OCI-LY1 (cell line): ENCODE results near the gene RRAS.
"Not testable (repeated sequence)": the region's sequence is repeated elsewhere in the genome, so short reads cannot be mapped to it uniquely, and the experiment has no call there.

Experiments
- H2AFZ ChIP-seq: fragments of 200-600 bp; sonication (generic), shearing (Covaris generic); 2 replicates; pipeline ENCODE4 v1.6.0; 2014; ENCODE audit warnings: antibody characterized with exemption, mild to moderate bottlenecking, low read length
- H3F3A ChIP-seq: fragments of 200-600 bp; sonication (generic), shearing (Covaris generic); 2 replicates; pipeline ENCODE4 v1.6.0; 2014; ENCODE audit warnings: mild to moderate bottlenecking, antibody characterized with exemption, low read length, moderate library complexity; ENCODE audit not compliant: insufficient read depth
- H3K27ac ChIP-seq: fragments of 200-600 bp; sonication (generic); 2 replicates; pipeline ENCODE4 v1.5.1; 2014; ENCODE audit warnings: low read length, mixed run types, mild to moderate bottlenecking, low read depth; ENCODE audit not compliant: poor library complexity, severe bottlenecking
- H3K27me3 ChIP-seq: fragments of 200-600 bp; sonication (generic); 2 replicates; pipeline ENCODE4 v1.6.0; 2014; ENCODE audit warnings: antibody characterized with exemption, mild to moderate bottlenecking, low read length, moderate library complexity; ENCODE audit not compliant: insufficient read depth
- H3K36me3 ChIP-seq: fragments of 200-600 bp; sonication (generic); 2 replicates; pipeline ENCODE4 v1.6.1; 2014; ENCODE audit warnings: mild to moderate bottlenecking, antibody characterized with exemption, low read length, moderate library complexity, mixed read lengths; ENCODE audit not compliant: insufficient read depth
- H3K4me1 ChIP-seq: fragments of 200-600 bp; sonication (generic); 2 replicates; pipeline ENCODE4 v1.5.1; 2014; ENCODE audit warnings: mild to moderate bottlenecking, low read length, moderate library complexity; ENCODE audit not compliant: insufficient read depth, severe bottlenecking
- H3K4me2 ChIP-seq: fragments of 200-600 bp; sonication (generic), shearing (Covaris generic); 2 replicates; pipeline ENCODE4 v1.6.1; 2014; ENCODE audit warnings: low read length
- H3K4me3 ChIP-seq: fragments of 200-600 bp; sonication (generic); 2 replicates; pipeline ENCODE4 v1.5.1; 2014; ENCODE audit warnings: low read length, low read depth, mild to moderate bottlenecking, mixed read lengths; ENCODE audit not compliant: poor library complexity, severe bottlenecking
- H3K79me2 ChIP-seq: fragments of 200-600 bp; shearing (Covaris generic); 2 replicates; pipeline ENCODE4 v1.6.1; 2016; ENCODE audit warnings: mixed run types, low read length, mixed read lengths; ENCODE audit not compliant: insufficient read depth
- H3K9ac ChIP-seq: fragments of 200-600 bp; sonication (generic), shearing (Covaris generic); 2 replicates; pipeline ENCODE4 v1.6.1; 2014; ENCODE audit warnings: mild to moderate bottlenecking, low read length, mixed read lengths
- H3K9me2 ChIP-seq: fragments of 200-600 bp; sonication (generic), shearing (Covaris generic); 2 replicates; pipeline ENCODE4 v1.6.1; 2014; ENCODE audit warnings: low read depth, mild to moderate bottlenecking, low read length, mixed read lengths
- H3K9me3 ChIP-seq: fragments of 200-600 bp; shearing (Covaris generic); 2 replicates; pipeline ENCODE4 v1.6.1; 2014; ENCODE audit warnings: low read length, mixed read lengths
- H4K20me1 ChIP-seq: fragments of 200-600 bp; sonication (generic), shearing (Covaris generic); 2 replicates; pipeline ENCODE4 v1.6.0; 2016; ENCODE audit warnings: mild to moderate bottlenecking, low read length; ENCODE audit not compliant: insufficient read depth
- EZH2 ChIP-seq: fragments of 200-600 bp; sonication (generic), shearing (Covaris generic); IDR thresholded peaks from 2 replicates; pipeline ENCODE4 v1.8.0; 2017; ENCODE audit warnings: borderline replicate concordance, mixed run types, mild to moderate bottlenecking, antibody characterized with exemption, low read length, moderate library complexity, mixed read lengths
- TF ChIP-seq, protein P1 (sequence below): fragments of 200-600 bp; sonication (generic), shearing (Covaris generic); IDR thresholded peaks from 2 replicates; pipeline ENCODE4 v1.5.1; 2017; ENCODE audit warnings: mild to moderate bottlenecking, antibody characterized with exemption, low read length, moderate library complexity, mixed read lengths

The RRAS gene

DNA sequence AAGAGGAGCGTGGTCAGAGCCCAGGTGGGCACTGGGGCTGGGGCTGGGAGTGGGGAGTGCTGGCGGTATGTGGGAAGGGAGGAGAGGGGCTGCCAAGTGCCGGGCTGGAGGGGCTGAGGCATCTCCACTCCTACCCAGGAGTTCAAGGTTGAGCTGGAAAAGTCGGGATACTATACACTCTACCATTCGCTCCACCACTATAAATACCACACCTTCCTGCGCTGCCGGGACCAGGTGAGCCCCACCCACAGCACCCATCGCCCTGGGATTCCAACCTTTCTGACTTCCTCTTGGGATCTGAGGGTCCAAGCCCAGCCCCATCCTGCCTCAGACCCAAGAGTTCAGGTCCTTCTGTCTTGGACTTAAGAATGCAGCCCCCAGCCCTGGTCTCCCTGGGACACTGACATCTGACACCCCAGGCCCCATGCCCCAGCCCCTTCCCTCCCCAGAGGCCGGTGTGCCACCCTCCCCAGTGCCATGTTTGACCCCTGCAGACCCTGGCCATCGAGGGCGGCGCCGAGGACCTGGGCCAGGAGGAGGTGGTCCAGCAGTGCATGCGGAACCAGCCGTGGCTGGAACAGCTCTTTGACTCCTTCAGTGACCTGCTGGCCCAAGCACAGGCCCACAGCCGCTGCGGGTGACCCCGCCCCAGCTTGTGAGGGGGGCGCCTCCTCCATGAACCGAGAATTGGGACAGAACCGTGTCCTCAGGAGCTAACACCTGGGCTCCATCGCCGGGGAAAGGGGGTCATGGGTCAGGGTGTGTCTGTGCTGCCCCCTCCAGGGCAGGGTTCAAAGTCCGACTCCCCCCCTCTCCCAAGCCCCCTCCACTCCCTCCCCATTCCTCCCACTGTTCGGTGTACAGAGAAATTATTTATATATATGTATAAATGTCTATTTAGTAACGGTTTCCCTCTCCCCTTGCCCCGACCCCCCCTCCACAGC is 14.7 kb downstream of the RRAS start:
- Histone ChIP-seq H3K9me2 (no peaks in the 10 kb centered on the region), H3K36me3 (peaks cover 44% of the 10 kb centered on the region), H3K9ac (no peak overlapping the region), H3K79me2 (no peaks in the 10 kb centered on the region), H3K27ac (no peak overlapping the region), H3K4me3 (no peak overlapping the region), H3K4me2 (no peak overlapping the region), H3F3A (no peaks in the 10 kb centered on the region), H3K9me3 (no peaks in the 10 kb centered on the region), H3K4me1 (no peaks in the 10 kb centered on the region), H3K27me3 (no peaks in the 10 kb centered on the region), H2AFZ (no peak overlapping the region), H4K20me1 (no peaks in the 10 kb centered on the region)
- TF ChIP-seq EZH2: no peak
- TF ChIP-seq, protein P1, sequence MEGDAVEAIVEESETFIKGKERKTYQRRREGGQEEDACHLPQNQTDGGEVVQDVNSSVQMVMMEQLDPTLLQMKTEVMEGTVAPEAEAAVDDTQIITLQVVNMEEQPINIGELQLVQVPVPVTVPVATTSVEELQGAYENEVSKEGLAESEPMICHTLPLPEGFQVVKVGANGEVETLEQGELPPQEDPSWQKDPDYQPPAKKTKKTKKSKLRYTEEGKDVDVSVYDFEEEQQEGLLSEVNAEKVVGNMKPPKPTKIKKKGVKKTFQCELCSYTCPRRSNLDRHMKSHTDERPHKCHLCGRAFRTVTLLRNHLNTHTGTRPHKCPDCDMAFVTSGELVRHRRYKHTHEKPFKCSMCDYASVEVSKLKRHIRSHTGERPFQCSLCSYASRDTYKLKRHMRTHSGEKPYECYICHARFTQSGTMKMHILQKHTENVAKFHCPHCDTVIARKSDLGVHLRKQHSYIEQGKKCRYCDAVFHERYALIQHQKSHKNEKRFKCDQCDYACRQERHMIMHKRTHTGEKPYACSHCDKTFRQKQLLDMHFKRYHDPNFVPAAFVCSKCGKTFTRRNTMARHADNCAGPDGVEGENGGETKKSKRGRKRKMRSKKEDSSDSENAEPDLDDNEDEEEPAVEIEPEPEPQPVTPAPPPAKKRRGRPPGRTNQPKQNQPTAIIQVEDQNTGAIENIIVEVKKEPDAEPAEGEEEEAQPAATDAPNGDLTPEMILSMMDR: no peak

GRCh38 chr19:49617860-49618259 is 22.1 kb downstream of the RRAS start:
- peaks cover 69% of the 10 kb centered on the region for H3K36me3 ChIP-seq
- not testable (repeated sequence) for H3K4me3 ChIP-seq, H3K4me2 ChIP-seq, H3F3A ChIP-seq, H3K9me2 ChIP-seq, H3K9me3 ChIP-seq, H3K27me3 ChIP-seq, H3K27ac ChIP-seq, H4K20me1 ChIP-seq, H3K4me1 ChIP-seq, H2AFZ ChIP-seq, H3K9ac ChIP-seq, H3K79me2 ChIP-seq

- H3K4me3 ChIP-seq: no peak overlapping the region
- H3K4me2 ChIP-seq: no peak overlapping the region
- H3K9ac ChIP-seq: no peak overlapping the region
- no peaks in the 10 kb centered on the region for H3K79me2 ChIP-seq
- H2AFZ ChIP-seq: no peak overlapping the region
- H3F3A ChIP-seq: no peaks in the 10 kb centered on the region
- H4K20me1 ChIP-seq: no peaks in the 10 kb centered on the region
- no peaks in the 10 kb centered on the region for H3K4me1 ChIP-seq
- H3K27me3 ChIP-seq: no peaks in the 10 kb centered on the region
- no peaks in the 10 kb centered on the region for H3K9me2 ChIP-seq
- TF ChIP-seq, protein P1: no peak
- no peak for TF ChIP-seq EZH2
- H3K9me3 ChIP-seq: no peaks in the 10 kb centered on the region
- H3K36me3 ChIP-seq: peaks cover 65% of the 10 kb centered on the region
- no peak overlapping the region for H3K27ac ChIP-seq
These were observed 23.0 kb downstream of the RRAS start for GRCh38 chr19:49616945-49617344.

DNA sequence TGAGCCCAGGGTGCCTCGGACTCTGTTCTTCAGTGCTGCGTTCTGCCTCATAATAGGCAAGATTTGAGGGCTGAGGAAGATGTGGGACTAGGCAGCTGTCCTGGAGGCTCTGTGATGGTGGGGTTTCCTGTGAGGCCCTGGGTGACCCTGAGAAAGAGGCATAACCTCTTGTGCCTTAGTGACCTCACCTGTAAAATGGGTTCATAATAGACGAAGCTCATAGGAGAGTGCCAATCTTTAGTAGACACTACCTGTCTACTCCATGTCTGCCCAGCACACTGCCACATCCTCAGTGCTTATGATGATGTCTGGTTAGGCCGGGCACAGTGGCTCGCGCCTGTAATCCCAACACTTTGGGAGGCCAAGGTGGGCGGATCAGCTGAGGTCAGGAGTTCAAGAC is 23.4 kb downstream of the RRAS start:
- Histone ChIP-seq H3K79me2 (no peaks in the 10 kb centered on the region), H3K36me3 (peaks cover 61% of the 10 kb centered on the region), H2AFZ (no peak overlapping the region), H4K20me1 (no peaks in the 10 kb centered on the region), H3K9ac (no peak overlapping the region), H3K9me3 (no peaks in the 10 kb centered on the region), H3K27me3 (no peaks in the 10 kb centered on the region), H3K27ac (no peak overlapping the region), H3K9me2 (no peaks in the 10 kb centered on the region), H3F3A (no peaks in the 10 kb centered on the region), H3K4me2 (no peak overlapping the region), H3K4me1 (no peaks in the 10 kb centered on the region), H3K4me3 (no peak overlapping the region)
- no peak for TF ChIP-seq EZH2
- TF ChIP-seq, protein P1: no peak
